Measurements from ENCODE around the gene OLFM1.

GRCh38 chr9:135152614-135153334 lies 65.3 kb downstream of the OLFM1 start:
- TF ChIP-seq POLR2AphosphoS5 (IDR thresholded peaks at IDR 0.05; ENCODE audit: low read depth) = no peak
- TF ChIP-seq, protein P1, sequence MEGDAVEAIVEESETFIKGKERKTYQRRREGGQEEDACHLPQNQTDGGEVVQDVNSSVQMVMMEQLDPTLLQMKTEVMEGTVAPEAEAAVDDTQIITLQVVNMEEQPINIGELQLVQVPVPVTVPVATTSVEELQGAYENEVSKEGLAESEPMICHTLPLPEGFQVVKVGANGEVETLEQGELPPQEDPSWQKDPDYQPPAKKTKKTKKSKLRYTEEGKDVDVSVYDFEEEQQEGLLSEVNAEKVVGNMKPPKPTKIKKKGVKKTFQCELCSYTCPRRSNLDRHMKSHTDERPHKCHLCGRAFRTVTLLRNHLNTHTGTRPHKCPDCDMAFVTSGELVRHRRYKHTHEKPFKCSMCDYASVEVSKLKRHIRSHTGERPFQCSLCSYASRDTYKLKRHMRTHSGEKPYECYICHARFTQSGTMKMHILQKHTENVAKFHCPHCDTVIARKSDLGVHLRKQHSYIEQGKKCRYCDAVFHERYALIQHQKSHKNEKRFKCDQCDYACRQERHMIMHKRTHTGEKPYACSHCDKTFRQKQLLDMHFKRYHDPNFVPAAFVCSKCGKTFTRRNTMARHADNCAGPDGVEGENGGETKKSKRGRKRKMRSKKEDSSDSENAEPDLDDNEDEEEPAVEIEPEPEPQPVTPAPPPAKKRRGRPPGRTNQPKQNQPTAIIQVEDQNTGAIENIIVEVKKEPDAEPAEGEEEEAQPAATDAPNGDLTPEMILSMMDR (IDR thresholded peaks at IDR 0.05; ENCODE audit: insufficient read depth, low read length) = no peak

Measured in HL-60 (cell line).